HEK293 (cell line): ENCODE measurements around the gene EML6.

Experiments used
- BCL11A ChIP-seq: fragments of 450-650 bp; formaldehyde crosslinking; IDR thresholded peaks from 2 replicates; pipeline ENCODE4 v1.5.1; 2016; ENCODE audit warnings: low read depth, missing biosample characterization, missing genetic modification characterization
- SCRT2 ChIP-seq: fragments of 450-650 bp; formaldehyde crosslinking; IDR thresholded peaks from 2 replicates; pipeline ENCODE4 v1.5.1; 2016; ENCODE audit warnings: missing biosample characterization, missing genetic modification characterization
- TCF7L2 ChIP-seq: IDR thresholded peaks from 2 replicates; pipeline ENCODE4 v1.6.1; 2011; ENCODE audit warnings: low read depth, mild to moderate bottlenecking, inconsistent platforms, low read length, moderate library complexity, borderline replicate concordance
- YY1 ChIP-seq: fragments of 450-650 bp; formaldehyde crosslinking; IDR thresholded peaks from 2 replicates; pipeline ENCODE4 v1.5.1; 2018; ENCODE audit warnings: missing biosample characterization, missing genetic modification characterization
- ZBTB8A ChIP-seq: fragments of 450-650 bp; formaldehyde crosslinking; IDR thresholded peaks from 2 replicates; pipeline ENCODE4 v1.5.1; 2016; ENCODE audit warnings: missing biosample characterization, missing genetic modification characterization
- ZNF24 ChIP-seq: fragments of 450-650 bp; formaldehyde crosslinking; IDR thresholded peaks from 2 replicates; pipeline ENCODE4 v1.5.1; 2016; ENCODE audit warnings: missing biosample characterization, missing genetic modification characterization
- ZNF266 ChIP-seq: fragments of 450-650 bp; formaldehyde crosslinking; IDR thresholded peaks from 2 replicates; pipeline ENCODE4 v1.5.1; 2016; ENCODE audit warnings: missing biosample characterization, missing genetic modification characterization, low read depth
- ZNF426 ChIP-seq: fragments of 450-650 bp; formaldehyde crosslinking; IDR thresholded peaks from 2 replicates; pipeline ENCODE4 v1.5.1; 2017; ENCODE audit warnings: missing biosample characterization, missing genetic modification characterization, mild to moderate bottlenecking, inconsistent platforms, moderate library complexity
- ZSCAN30 ChIP-seq: fragments of 450-650 bp; IDR thresholded peaks from 2 replicates; pipeline ENCODE4 v1.5.1; 2018; ENCODE audit warnings: missing biosample characterization, mild to moderate bottlenecking, missing genetic modification characterization, moderate library complexity
- TF ChIP-seq, protein P1 (sequence below): fragments of 450-650 bp; formaldehyde crosslinking; IDR thresholded peaks from 2 replicates; pipeline ENCODE4 v1.5.1; 2016; ENCODE audit warnings: missing biosample characterization, missing genetic modification characterization
- TF ChIP-seq, protein P2 (sequence below): fragments of 450-650 bp; formaldehyde crosslinking; IDR thresholded peaks from 2 replicates; pipeline ENCODE4 v1.5.1; 2016; ENCODE audit warnings: missing biosample characterization, missing genetic modification characterization
- TF ChIP-seq, protein P3 (sequence below): fragments of 450-650 bp; formaldehyde crosslinking; IDR thresholded peaks from 2 replicates; pipeline ENCODE4 v1.5.1; 2016; ENCODE audit warnings: missing biosample characterization, missing genetic modification characterization, low read depth
- TF ChIP-seq, protein P4 (sequence below): fragments of 450-650 bp; formaldehyde crosslinking; IDR thresholded peaks from 2 replicates; pipeline ENCODE4 v1.5.1; 2017; ENCODE audit warnings: missing biosample characterization, missing genetic modification characterization

DNA sequence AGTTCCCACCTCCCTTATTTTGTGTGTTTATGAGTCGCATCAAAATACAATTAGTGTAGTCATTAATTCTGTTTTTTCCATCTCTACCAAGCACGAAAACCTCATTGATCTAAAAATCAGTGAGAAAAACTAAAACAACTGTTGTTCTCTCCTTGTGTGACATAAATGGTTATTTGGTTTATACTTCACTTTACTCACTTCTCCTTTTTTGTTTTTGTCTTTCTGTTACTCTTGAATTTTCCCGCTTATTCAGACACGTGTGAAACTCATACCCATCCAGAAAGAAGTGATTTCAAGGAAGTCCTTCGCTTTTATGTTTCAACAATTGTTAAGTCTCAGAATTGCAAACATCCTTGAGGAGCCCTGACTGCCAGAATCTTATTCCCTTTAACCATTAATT, 121.6 kb downstream of the EML6 start:
- TF ChIP-seq, protein P1, sequence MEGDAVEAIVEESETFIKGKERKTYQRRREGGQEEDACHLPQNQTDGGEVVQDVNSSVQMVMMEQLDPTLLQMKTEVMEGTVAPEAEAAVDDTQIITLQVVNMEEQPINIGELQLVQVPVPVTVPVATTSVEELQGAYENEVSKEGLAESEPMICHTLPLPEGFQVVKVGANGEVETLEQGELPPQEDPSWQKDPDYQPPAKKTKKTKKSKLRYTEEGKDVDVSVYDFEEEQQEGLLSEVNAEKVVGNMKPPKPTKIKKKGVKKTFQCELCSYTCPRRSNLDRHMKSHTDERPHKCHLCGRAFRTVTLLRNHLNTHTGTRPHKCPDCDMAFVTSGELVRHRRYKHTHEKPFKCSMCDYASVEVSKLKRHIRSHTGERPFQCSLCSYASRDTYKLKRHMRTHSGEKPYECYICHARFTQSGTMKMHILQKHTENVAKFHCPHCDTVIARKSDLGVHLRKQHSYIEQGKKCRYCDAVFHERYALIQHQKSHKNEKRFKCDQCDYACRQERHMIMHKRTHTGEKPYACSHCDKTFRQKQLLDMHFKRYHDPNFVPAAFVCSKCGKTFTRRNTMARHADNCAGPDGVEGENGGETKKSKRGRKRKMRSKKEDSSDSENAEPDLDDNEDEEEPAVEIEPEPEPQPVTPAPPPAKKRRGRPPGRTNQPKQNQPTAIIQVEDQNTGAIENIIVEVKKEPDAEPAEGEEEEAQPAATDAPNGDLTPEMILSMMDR (tag by site-specific recombination): no peak
- TF ChIP-seq TCF7L2 (no peak), ZNF426 (tag by site-specific recombination) (no peak), BCL11A (tag by site-specific recombination) (no peak), ZNF24 (tag by site-specific recombination) (no peak), ZBTB8A (tag by site-specific recombination) (no peak), YY1 (tag by site-specific recombination) (no peak), ZNF266 (tag by site-specific recombination) (no peak), SCRT2 (tag by site-specific recombination) (no peak), ZSCAN30 (tag by site-specific recombination) (no peak)
- TF ChIP-seq, protein P2, sequence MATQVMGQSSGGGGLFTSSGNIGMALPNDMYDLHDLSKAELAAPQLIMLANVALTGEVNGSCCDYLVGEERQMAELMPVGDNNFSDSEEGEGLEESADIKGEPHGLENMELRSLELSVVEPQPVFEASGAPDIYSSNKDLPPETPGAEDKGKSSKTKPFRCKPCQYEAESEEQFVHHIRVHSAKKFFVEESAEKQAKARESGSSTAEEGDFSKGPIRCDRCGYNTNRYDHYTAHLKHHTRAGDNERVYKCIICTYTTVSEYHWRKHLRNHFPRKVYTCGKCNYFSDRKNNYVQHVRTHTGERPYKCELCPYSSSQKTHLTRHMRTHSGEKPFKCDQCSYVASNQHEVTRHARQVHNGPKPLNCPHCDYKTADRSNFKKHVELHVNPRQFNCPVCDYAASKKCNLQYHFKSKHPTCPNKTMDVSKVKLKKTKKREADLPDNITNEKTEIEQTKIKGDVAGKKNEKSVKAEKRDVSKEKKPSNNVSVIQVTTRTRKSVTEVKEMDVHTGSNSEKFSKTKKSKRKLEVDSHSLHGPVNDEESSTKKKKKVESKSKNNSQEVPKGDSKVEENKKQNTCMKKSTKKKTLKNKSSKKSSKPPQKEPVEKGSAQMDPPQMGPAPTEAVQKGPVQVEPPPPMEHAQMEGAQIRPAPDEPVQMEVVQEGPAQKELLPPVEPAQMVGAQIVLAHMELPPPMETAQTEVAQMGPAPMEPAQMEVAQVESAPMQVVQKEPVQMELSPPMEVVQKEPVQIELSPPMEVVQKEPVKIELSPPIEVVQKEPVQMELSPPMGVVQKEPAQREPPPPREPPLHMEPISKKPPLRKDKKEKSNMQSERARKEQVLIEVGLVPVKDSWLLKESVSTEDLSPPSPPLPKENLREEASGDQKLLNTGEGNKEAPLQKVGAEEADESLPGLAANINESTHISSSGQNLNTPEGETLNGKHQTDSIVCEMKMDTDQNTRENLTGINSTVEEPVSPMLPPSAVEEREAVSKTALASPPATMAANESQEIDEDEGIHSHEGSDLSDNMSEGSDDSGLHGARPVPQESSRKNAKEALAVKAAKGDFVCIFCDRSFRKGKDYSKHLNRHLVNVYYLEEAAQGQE: no peak
- TF ChIP-seq, protein P3, sequence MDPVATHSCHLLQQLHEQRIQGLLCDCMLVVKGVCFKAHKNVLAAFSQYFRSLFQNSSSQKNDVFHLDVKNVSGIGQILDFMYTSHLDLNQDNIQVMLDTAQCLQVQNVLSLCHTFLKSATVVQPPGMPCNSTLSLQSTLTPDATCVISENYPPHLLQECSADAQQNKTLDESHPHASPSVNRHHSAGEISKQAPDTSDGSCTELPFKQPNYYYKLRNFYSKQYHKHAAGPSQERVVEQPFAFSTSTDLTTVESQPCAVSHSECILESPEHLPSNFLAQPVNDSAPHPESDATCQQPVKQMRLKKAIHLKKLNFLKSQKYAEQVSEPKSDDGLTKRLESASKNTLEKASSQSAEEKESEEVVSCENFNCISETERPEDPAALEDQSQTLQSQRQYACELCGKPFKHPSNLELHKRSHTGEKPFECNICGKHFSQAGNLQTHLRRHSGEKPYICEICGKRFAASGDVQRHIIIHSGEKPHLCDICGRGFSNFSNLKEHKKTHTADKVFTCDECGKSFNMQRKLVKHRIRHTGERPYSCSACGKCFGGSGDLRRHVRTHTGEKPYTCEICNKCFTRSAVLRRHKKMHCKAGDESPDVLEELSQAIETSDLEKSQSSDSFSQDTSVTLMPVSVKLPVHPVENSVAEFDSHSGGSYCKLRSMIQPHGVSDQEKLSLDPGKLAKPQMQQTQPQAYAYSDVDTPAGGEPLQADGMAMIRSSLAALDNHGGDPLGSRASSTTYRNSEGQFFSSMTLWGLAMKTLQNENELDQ (tag by site-specific recombination): no peak
- TF ChIP-seq, protein P4, sequence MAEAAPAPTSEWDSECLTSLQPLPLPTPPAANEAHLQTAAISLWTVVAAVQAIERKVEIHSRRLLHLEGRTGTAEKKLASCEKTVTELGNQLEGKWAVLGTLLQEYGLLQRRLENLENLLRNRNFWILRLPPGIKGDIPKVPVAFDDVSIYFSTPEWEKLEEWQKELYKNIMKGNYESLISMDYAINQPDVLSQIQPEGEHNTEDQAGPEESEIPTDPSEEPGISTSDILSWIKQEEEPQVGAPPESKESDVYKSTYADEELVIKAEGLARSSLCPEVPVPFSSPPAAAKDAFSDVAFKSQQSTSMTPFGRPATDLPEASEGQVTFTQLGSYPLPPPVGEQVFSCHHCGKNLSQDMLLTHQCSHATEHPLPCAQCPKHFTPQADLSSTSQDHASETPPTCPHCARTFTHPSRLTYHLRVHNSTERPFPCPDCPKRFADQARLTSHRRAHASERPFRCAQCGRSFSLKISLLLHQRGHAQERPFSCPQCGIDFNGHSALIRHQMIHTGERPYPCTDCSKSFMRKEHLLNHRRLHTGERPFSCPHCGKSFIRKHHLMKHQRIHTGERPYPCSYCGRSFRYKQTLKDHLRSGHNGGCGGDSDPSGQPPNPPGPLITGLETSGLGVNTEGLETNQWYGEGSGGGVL (tag by site-specific recombination): no peak
